H1 (cell line): ENCODE results near the gene ITGB8. TPM values are rescaled to one million over a fixed set of nuclear protein-coding genes. Genes with fewer than 3 reads are reported as not detected.

Source experiments
- CTCF ChIA-PET: fragments of 300-600 bp; sonication (Branson Sonifier 250); formaldehyde crosslinking; loops from one replicate; lab custom pipeline; 2021; ENCODE audit not compliant: partially characterized antibody; lab: Charles Lee
- POLR2A ChIA-PET: fragments of 300-600 bp; sonication (Branson Sonifier 250); formaldehyde crosslinking; loops from one replicate; lab custom pipeline; 2021; ENCODE audit warnings: inconsistent platforms; ENCODE audit not compliant: partially characterized antibody; lab: Charles Lee
- DNase-seq, 2 experiments: peaks; one replicate each; pipeline versions ENCODE4 v3.0.0 to v3.0.0-alpha.2; 2010 to 2022; ENCODE audit warnings: low spot score in 2 of 2, low read depth in 1 of 2, mixed read lengths in 1 of 2
- FAIRE-seq: peaks from 2 replicates; lab custom pipeline; 2011; peaks lifted over from hg19 to GRCh38; lab: Jason Lieb, UNC
- H2AFZ ChIP-seq: 2 replicates; pipeline ENCODE4 v1.8.1; 2012; ENCODE audit warnings: low read length, inconsistent platforms
- H2AK5ac ChIP-seq: 2 replicates; pipeline ENCODE4 v1.6.1; 2013; ENCODE audit warnings: low read depth, low read length
- H2BK120ac ChIP-seq: replicated peaks from 2 replicates; pipeline ENCODE3; 2013; ENCODE audit warnings: low read depth, low read length, inconsistent platforms
- H2BK12ac ChIP-seq: 2 replicates; pipeline ENCODE4 v1.6.1; 2013; ENCODE audit warnings: low read depth, low read length
- H2BK15ac ChIP-seq: 2 replicates; pipeline ENCODE4 v1.6.1; 2013; ENCODE audit warnings: low read length
- H2BK20ac ChIP-seq: 2 replicates; pipeline ENCODE4 v1.6.1; 2013; ENCODE audit warnings: low read length
- H2BK5ac ChIP-seq: 2 replicates; pipeline ENCODE4 v1.6.1; 2013; ENCODE audit warnings: low read depth, low read length
- H3K14ac ChIP-seq: 2 replicates; pipeline ENCODE4 v1.6.1; 2013; ENCODE audit warnings: inconsistent platforms; ENCODE audit not compliant: insufficient read length
- H3K18ac ChIP-seq: 2 replicates; pipeline ENCODE4 v1.6.1; 2013; ENCODE audit warnings: low read length; ENCODE audit errors: extremely low read depth
- H3K23ac ChIP-seq: 2 replicates; pipeline ENCODE4 v1.6.1; 2013; ENCODE audit warnings: inconsistent platforms; ENCODE audit not compliant: insufficient read length
- H3K23me2 ChIP-seq: 2 replicates; pipeline ENCODE4 v1.6.1; 2013; ENCODE audit warnings: low read depth, low read length
- H3K27ac ChIP-seq: 2 replicates; pipeline ENCODE4 v1.6.1; 2011; ENCODE audit warnings: low read depth, low read length, inconsistent platforms
- H3K27me3 ChIP-seq, 4 experiments: replicated peaks in 1 of 4; 1 replicate in 1 of 4; 2 replicates in 3 of 4; pipeline versions ENCODE4 v1.6.1 to v1.8.1; 2011 to 2013; ENCODE audit warnings: low read length in 3 of 4, mild to moderate bottlenecking in 3 of 4, inconsistent platforms in 2 of 4, mixed read lengths in 2 of 4, moderate library complexity in 1 of 4; ENCODE audit not compliant: control insufficient read depth in 3 of 4, insufficient read depth in 3 of 4; ENCODE audit errors: extremely low read depth in 1 of 4
- H3K36me3 ChIP-seq, 4 experiments: 2 replicates each; pipeline versions ENCODE4 v1.6.1 to v1.8.1; 2011 to 2013; ENCODE audit warnings: mild to moderate bottlenecking in 4 of 4, low read length in 3 of 4, moderate library complexity in 2 of 4, control low read depth in 1 of 4, inconsistent platforms in 1 of 4; ENCODE audit not compliant: insufficient read depth in 4 of 4, control insufficient read depth in 2 of 4
- H3K4ac ChIP-seq: replicated peaks from 2 replicates; pipeline ENCODE3; 2013; ENCODE audit warnings: low read length, low read depth, mixed read lengths, inconsistent platforms; ENCODE audit not compliant: insufficient read length
- H3K4me1 ChIP-seq, 4 experiments: replicated peaks in 1 of 4; 1 replicate in 1 of 4; 2 replicates in 3 of 4; pipeline versions ENCODE4 v1.6.1 to v1.8.1; 2011 to 2013; ENCODE audit warnings: low read length in 3 of 4, inconsistent platforms in 2 of 4, mixed read lengths in 1 of 4; ENCODE audit not compliant: insufficient read depth in 4 of 4, control insufficient read depth in 3 of 4
- H3K4me2 ChIP-seq, 2 experiments: 2 replicates each; pipeline versions ENCODE4 v1.6.1 to v1.8.1; 2011 to 2013; ENCODE audit warnings: low read depth in 2 of 2, low read length in 2 of 2, control low read depth in 1 of 2, inconsistent platforms in 1 of 2, mild to moderate bottlenecking in 1 of 2; ENCODE audit not compliant: insufficient read depth in 1 of 2
- H3K4me3 ChIP-seq, 4 experiments: fragments of 200-600, 300-600 bp in 1 of 4; sonication (generic), shearing (Covaris generic), sonication (Bioruptor Twin) in 1 of 4; 2 replicates each; pipeline versions ENCODE4 v1.5.1 to v1.8.1; 2011 to 2016; ENCODE audit warnings: low read length in 4 of 4, low read depth in 3 of 4, control low read depth in 2 of 4, inconsistent platforms in 2 of 4, mild to moderate bottlenecking in 2 of 4, mixed read lengths in 1 of 4, moderate library complexity in 1 of 4; ENCODE audit not compliant: insufficient read depth in 2 of 4; ENCODE audit errors: extremely low read depth in 1 of 4
- H3K56ac ChIP-seq: replicated peaks from 2 replicates; pipeline ENCODE3; 2013; ENCODE audit warnings: low read depth, mild to moderate bottlenecking, mixed read lengths, low read length, inconsistent platforms; ENCODE audit not compliant: insufficient read length
- H3K79me1 ChIP-seq: 2 replicates; pipeline ENCODE4 v1.6.1; 2013; ENCODE audit warnings: low read depth, low read length, control low read depth
- H3K79me2 ChIP-seq, 2 experiments: 2 replicates each; pipeline versions ENCODE4 v1.6.1 to v1.8.1; 2012 to 2013; ENCODE audit warnings: low read length in 2 of 2, mild to moderate bottlenecking in 2 of 2, inconsistent platforms in 1 of 2; ENCODE audit not compliant: insufficient read depth in 2 of 2, control insufficient read depth in 1 of 2
- H3K9ac ChIP-seq, 4 experiments: replicated peaks in 1 of 4; 1 replicate in 1 of 4; 2 replicates in 3 of 4; pipeline versions ENCODE4 v1.6.1 to v1.8.1; 2011 to 2013; ENCODE audit warnings: low read depth in 3 of 4, low read length in 3 of 4, control low read depth in 2 of 4, mild to moderate bottlenecking in 2 of 4, moderate library complexity in 2 of 4, inconsistent platforms in 1 of 4; ENCODE audit errors: extremely low read depth in 1 of 4
- H3K9me3 ChIP-seq, 2 experiments: 2 replicates each; pipeline versions ENCODE4 v1.6.1 to v1.8.1; 2012 to 2013; ENCODE audit warnings: mild to moderate bottlenecking in 2 of 2, moderate library complexity in 2 of 2, control low read depth in 1 of 2, inconsistent platforms in 1 of 2, low read depth in 1 of 2, low read length in 1 of 2, mixed read lengths in 1 of 2; ENCODE audit not compliant: insufficient read depth in 2 of 2
- H4K20me1 ChIP-seq, 2 experiments: replicated peaks in 1 of 2; 2 replicates each; pipeline versions ENCODE3 to v1.8.1; 2011 to 2013; ENCODE audit warnings: inconsistent platforms in 2 of 2, low read length in 2 of 2, mild to moderate bottlenecking in 1 of 2; ENCODE audit not compliant: insufficient read depth in 2 of 2, control insufficient read depth in 1 of 2
- H4K5ac ChIP-seq: 2 replicates; pipeline ENCODE4 v1.6.1; 2013; ENCODE audit warnings: low read length, low read depth, mixed read lengths, inconsistent platforms; ENCODE audit not compliant: insufficient read length
- H4K8ac ChIP-seq: 2 replicates; pipeline ENCODE4 v1.8.0; 2013; ENCODE audit warnings: mild to moderate bottlenecking, moderate library complexity, low read length, inconsistent platforms; ENCODE audit not compliant: insufficient read depth; ENCODE audit errors: extremely low read depth
- H4K91ac ChIP-seq: replicated peaks from 2 replicates; pipeline ENCODE3; 2013; ENCODE audit warnings: low read length, mixed read lengths, inconsistent platforms; ENCODE audit not compliant: insufficient read length
- CEBPB ChIP-seq: IDR thresholded peaks from 2 replicates; pipeline ENCODE4 v1.6.1; 2012; ENCODE audit warnings: low read depth, low read length
- CHD1 ChIP-seq: IDR thresholded peaks from 2 replicates; pipeline ENCODE4 v1.6.1; 2012; ENCODE audit warnings: low read depth, low read length, improper control_type of control experiment
- CTBP2 ChIP-seq: IDR thresholded peaks from 2 replicates; pipeline ENCODE4 v1.7.0; 2011; ENCODE audit warnings: borderline replicate concordance, mild to moderate bottlenecking, moderate library complexity, mixed read lengths, low read length; ENCODE audit not compliant: insufficient read depth, insufficient read length
- EGR1 ChIP-seq: IDR thresholded peaks from 2 replicates; pipeline ENCODE4 v1.6.1; 2011; ENCODE audit warnings: low read depth, low read length, borderline replicate concordance
- FOSL1 ChIP-seq: IDR thresholded peaks from 2 replicates; pipeline ENCODE4 v1.6.1; 2011; ENCODE audit warnings: mild to moderate bottlenecking, low read depth, low read length, moderate library complexity; ENCODE audit not compliant: insufficient read depth
- GTF2F1 ChIP-seq: IDR thresholded peaks from 2 replicates; pipeline ENCODE4 v1.6.1; 2012; ENCODE audit warnings: low read depth, low read length, improper control_type of control experiment, borderline replicate concordance
- JUND ChIP-seq: IDR thresholded peaks from 2 replicates; pipeline ENCODE4 v1.6.1; 2011; ENCODE audit warnings: mild to moderate bottlenecking, improper control_type of control experiment, low read length
- NRF1 ChIP-seq: IDR thresholded peaks from 2 replicates; pipeline ENCODE4 v1.6.1; 2011; ENCODE audit warnings: mild to moderate bottlenecking, low read depth, low read length, improper control_type of control experiment
- RNF2 ChIP-seq: fragments of 200-900, 300-1000 bp; sonication (generic); IDR thresholded peaks from 2 replicates; pipeline ENCODE4 v1.7.1; 2016; ENCODE audit warnings: borderline replicate concordance, low read depth, mild to moderate bottlenecking, antibody characterized with exemption, low read length; ENCODE audit not compliant: poor library complexity, severe bottlenecking; ENCODE audit errors: missing control alignments
- SIRT6 ChIP-seq: IDR thresholded peaks from one replicate; pipeline ENCODE4 v1.7.1; 2012; ENCODE audit warnings: low read length, inconsistent platforms
- SP2 ChIP-seq: IDR thresholded peaks from 2 replicates; pipeline ENCODE4 v1.6.1; 2012; ENCODE audit warnings: mild to moderate bottlenecking, low read length, inconsistent platforms
- TAF1 ChIP-seq: IDR thresholded peaks from 2 replicates; pipeline ENCODE4 v1.6.1; 2011; ENCODE audit warnings: mild to moderate bottlenecking, low read depth, low read length
- TBP ChIP-seq: IDR thresholded peaks from 2 replicates; pipeline ENCODE4 v1.6.1; 2011; ENCODE audit warnings: low read depth, low read length, improper control_type of control experiment
- TCF12 ChIP-seq: IDR thresholded peaks from 2 replicates; pipeline ENCODE4 v1.6.1; 2011; ENCODE audit warnings: low read depth, mild to moderate bottlenecking, low read length
- WGBS, 2 experiments: shearing (Covaris generic) in 1 of 2; methylation state at CpG; one replicate each; pipeline versions ENCODE4 v1.1.6 to v1.1.7; 2013 to 2015; ENCODE audit warnings: low lambda C conversion rate in 2 of 2, mixed read lengths in 2 of 2, inconsistent platforms in 1 of 2, low coverage in 1 of 2, missing lambda C conversion rate in 1 of 2; ENCODE audit not compliant: insufficient replicate concordance in 2 of 2, insufficient coverage in 1 of 2, insufficient read length in 1 of 2; ENCODE audit errors: extremely low coverage in 1 of 2, missing lambda C conversion rate in 1 of 2; 5-methylcytosine and 5-hydroxymethylcytosine counted together
- polyA plus RNA-seq, 7 experiments: library from polyadenylated mRNA; depleted of rRNA in 3 of 7; stranded (reverse) in 5 of 7; unstranded in 2 of 7; fragments of >200 nt in 5 of 7; fragments of 200-250 nt in 2 of 7; gene quantifications; 1 replicate in 5 of 7; 2 replicates in 1 of 7; 4 replicates in 1 of 7; pipeline versions ENCODE4 v1.2.1 to v1.2.3, GENCODE V29; 2011 to 2013; ENCODE audit warnings: missing spikeins in 2 of 7, mixed read lengths in 2 of 7
- total RNA-seq: library from RNA; stranded (reverse); fragmentation: NEBNext Ultra II Directional; extraction: Animal tissue kit (Norgen Biotek cat#: 25700); gene quantifications from 2 replicates; pipeline ENCODE4 v1.2.1, GENCODE V29; 2021

Gene ITGB8
- total and polyA plus RNA-seq, 2 of the 8 experiments (the other 6 are each of a cell fraction or from before 2014, with no cell fraction given), result 1.2 to 3.6 TPM

DNA sequence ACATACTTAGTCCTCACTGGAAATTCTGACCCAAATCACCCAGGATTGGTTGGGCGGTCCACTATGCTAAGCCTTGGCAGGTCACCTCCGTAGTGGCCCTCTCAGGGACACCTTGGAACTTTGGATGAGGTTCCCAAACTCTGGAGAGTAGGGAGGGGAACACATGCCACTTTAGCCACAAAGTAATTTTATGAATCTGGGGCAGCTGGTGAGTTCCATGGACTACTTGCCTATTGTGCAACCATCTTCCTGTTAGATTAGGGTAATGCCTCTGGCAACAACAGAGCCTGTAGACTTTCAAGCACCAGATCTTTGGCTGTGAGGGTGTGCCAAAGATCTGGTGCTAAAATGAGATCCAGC is 77.7 kb downstream of the ITGB8 start:
- Histone ChIP-seq H4K5ac (no peak overlapping the region), H3K27ac (no peak overlapping the region), H2BK15ac (no peak overlapping the region), H2BK12ac (no peak overlapping the region), H3K79me2 (no peaks in the 10 kb centered on the region), H3K23ac (no peak overlapping the region), H3K4ac (no peak overlapping the region), H2BK20ac (no peak overlapping the region), H2AFZ (no peak overlapping the region), H3K56ac (no peak overlapping the region), H3K4me2 (no peak overlapping the region), H3K9ac (no peak overlapping the region), H3K27me3 (peaks cover 0 to 1% (median 0%) of the 10 kb centered on the region in 4 experiments; a peak in 1 of 7 replicates), H4K20me1 (no peaks in the 10 kb centered on the region), H2AK5ac (no peak overlapping the region), H2BK5ac (no peak overlapping the region), H3K36me3 (peaks cover 0 to 2% (median 0%) of the 10 kb centered on the region in 4 experiments; a peak in 3 of 8 replicates), H4K91ac (no peak overlapping the region), H3K18ac (no peak overlapping the region), H3K14ac (no peak overlapping the region), H3K23me2 (no peaks in the 10 kb centered on the region), H2BK120ac (no peak overlapping the region), H3K79me1 (no peaks in the 10 kb centered on the region), H4K8ac (no peak overlapping the region), H3K9me3 (no peaks in the 10 kb centered on the region), H3K4me3 (no peak overlapping the region), H3K4me1 (peaks cover 0 to 5% (median 0%) of the 10 kb centered on the region in 4 experiments; a peak in 1 of 7 replicates)
- FAIRE-seq (no peak), DNase-seq (no peak)
- POLR2A ChIA-PET, result no interaction called here
- 78% methylated on average over 2 of the region's 2 CpGs; no CpG with 5 or more reads in 1 of the 2 experiments for whole genome bisulfite sequencing, 2 experiments
- CTCF ChIA-PET, result interaction anchor here (0.9 to 1.4 kb wide), 2 partner anchors 11 to 191 kb away, joined by 3 to 4 read pairs; no protein-coding TSS in a partner anchor
- TF ChIP-seq SIRT6 (no peak), EGR1 (no peak), GTF2F1 (no peak), CTBP2 (no peak), RNF2 (no peak), JUND (no peak), CHD1 (no peak), TCF12 (no peak), FOSL1 (no peak), CEBPB (no peak), SP2 (no peak), TBP (no peak), TAF1 (no peak), NRF1 (no peak)
